Stimulated activated naive CD8-positive, alpha-beta T cell treated with anti-CD3 and anti-CD28 coated beads, Interleukin-15, amount 100 ng/mL, for 72 hours (primary cell): ENCODE results near the gene TBC1D10B.

Experiments used
- ATAC-seq: fragments of 150-1000 bp; cut with Tn5 transposase; 2 replicates; pipeline ENCODE4 v1.10.0; 2021; ENCODE audit warnings: mild to moderate bottlenecking, moderate library complexity
- DNase-seq, 2 donors: peaks; one replicate each; pipeline ENCODE4 v3.0.0; 2021 to 2022
- H3K27ac Mint-ChIP-seq, 2 donors: one replicate each; pipeline ENCODE4 v1.8.0; 2022; ENCODE audit warnings: mild to moderate bottlenecking in 2 of 2, mixed read lengths in 2 of 2, moderate library complexity in 2 of 2
- H3K27me3 Mint-ChIP-seq: one replicate; pipeline ENCODE4 v1.8.0; 2022; ENCODE audit warnings: mixed read lengths
- H3K4me1 Mint-ChIP-seq: one replicate; pipeline ENCODE4 v1.8.0; 2022; ENCODE audit warnings: mild to moderate bottlenecking, mixed read lengths
- H3K4me3 Mint-ChIP-seq, 2 donors: one replicate each; pipeline ENCODE4 v1.8.0; 2022; ENCODE audit warnings: mild to moderate bottlenecking in 2 of 2, mixed read lengths in 2 of 2, moderate library complexity in 1 of 2
- H3K9me3 Mint-ChIP-seq, 2 donors: one replicate each; pipeline ENCODE4 v1.8.0; 2022; ENCODE audit warnings: mixed read lengths in 2 of 2

Gene TBC1D10B

DNA sequence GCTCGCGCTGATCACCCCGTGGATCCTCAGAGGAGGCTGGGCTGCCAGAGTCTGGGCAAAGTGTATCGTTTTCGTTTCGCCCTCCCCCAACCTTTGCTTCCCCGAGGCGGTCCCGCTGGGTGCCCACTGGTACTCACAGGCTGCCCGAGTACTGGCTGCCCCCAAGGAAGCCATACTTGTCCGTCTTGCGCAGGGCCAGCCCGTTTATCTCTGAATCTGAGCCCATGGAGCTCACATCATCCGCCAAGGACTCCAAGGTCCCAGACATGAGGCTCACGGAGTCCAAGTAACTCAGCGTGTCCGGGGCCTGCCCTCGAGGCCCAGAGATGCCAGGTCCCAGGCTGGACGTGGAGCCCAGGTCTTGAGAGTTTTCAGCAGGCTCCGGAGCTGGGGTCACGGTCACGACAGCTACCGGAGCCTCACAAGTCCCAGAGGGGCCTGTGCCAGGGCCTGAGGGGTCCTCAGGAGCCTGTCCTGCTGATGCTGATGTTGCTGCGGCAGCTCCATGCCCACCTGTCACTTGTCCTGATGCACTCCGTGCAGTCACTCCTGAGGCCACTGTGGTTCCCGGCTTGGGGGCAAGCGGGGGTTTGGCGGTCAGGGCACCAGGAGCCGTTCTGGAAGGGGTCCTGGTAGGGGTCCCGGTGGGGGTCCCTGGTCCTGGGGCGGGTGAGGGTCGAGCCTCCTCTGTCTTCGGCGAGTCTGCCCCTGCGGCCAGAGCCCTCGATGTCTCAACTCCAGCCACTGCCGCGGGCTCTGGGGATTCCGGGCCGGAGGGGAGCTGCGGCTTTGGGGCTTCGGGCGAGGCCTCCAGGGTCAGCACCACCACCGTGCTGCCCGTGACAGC, 980 bp downstream of the TBC1D10B start:
- Mint-ChIP-seq H3K27ac (peak overlapping the region; percentile 36 to 98), H3K4me1 (peaks cover 54% of the 10 kb centered on the region), H3K4me3 (peak overlapping the region; percentile 80 to 97), H3K9me3 (no peaks in the 10 kb centered on the region), H3K27me3 (no peaks in the 10 kb centered on the region)
- ATAC-seq (no peak), DNase-seq (no peak)

DNA sequence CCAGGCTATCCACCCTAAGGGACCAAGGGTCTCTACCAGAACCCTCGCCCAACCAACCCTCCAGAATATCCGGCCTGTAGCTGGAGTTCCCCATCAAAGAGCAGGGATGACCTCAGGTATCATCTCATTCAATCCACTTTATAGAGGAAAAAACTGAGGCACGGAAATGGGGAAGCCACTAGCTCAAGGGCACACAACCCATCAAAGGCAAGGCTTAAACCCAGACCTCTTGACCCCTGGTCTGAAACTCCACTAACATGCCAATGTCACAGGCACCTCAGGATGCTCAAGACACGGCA, 1.6 kb downstream of the TBC1D10B start:
- no peak for DNase-seq
- no peak for ATAC-seq
- Mint-ChIP-seq H3K4me1 (peaks cover 54% of the 10 kb centered on the region), H3K4me3 (peak overlapping the region; percentile 80 to 97), H3K9me3 (no peaks in the 10 kb centered on the region), H3K27ac (peak overlapping the region; percentile 12 to 98), H3K27me3 (no peaks in the 10 kb centered on the region)

DNA sequence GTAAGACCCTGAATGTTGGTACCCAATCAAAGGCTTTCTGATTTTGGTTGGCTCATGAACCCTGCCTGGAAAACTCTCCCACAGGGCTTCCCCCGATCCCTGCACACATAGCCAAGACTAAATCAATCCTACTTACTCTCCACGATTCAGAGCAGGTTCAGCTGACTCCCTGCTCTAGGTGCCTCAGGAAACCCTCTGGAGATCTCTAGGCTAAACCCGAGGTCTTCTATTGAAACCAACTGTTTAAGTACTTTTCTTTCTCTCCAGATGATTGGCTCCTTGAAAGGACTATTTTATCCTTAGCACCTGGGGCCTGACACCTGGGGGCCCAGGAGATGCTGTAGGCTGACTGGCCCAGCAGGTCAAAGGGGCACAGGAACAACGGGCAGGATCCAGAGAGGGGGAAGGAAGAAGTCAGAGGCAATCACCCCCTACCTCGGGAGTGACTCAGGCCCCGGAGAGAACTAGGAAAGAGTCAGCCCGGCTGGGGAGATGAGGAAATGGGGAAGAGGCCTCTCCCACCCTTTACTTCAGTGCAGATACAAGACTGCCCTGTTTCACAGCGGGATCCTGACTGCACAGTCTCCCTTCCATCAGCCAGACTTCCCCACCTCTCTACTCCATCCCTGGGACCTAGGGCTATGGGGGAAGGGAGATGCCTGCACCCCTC, 2.0 kb downstream of the TBC1D10B start:
- no peak for ATAC-seq
- H3K4me1 Mint-ChIP-seq: peaks cover 54% of the 10 kb centered on the region
- no peaks in the 10 kb centered on the region for H3K27me3 Mint-ChIP-seq
- DNase-seq: no peak
- peak overlapping the region; percentile 71 to 98 for H3K27ac Mint-ChIP-seq
- H3K4me3 Mint-ChIP-seq: peak overlapping the region; percentile 80 to 97
- H3K9me3 Mint-ChIP-seq: no peaks in the 10 kb centered on the region

DNA sequence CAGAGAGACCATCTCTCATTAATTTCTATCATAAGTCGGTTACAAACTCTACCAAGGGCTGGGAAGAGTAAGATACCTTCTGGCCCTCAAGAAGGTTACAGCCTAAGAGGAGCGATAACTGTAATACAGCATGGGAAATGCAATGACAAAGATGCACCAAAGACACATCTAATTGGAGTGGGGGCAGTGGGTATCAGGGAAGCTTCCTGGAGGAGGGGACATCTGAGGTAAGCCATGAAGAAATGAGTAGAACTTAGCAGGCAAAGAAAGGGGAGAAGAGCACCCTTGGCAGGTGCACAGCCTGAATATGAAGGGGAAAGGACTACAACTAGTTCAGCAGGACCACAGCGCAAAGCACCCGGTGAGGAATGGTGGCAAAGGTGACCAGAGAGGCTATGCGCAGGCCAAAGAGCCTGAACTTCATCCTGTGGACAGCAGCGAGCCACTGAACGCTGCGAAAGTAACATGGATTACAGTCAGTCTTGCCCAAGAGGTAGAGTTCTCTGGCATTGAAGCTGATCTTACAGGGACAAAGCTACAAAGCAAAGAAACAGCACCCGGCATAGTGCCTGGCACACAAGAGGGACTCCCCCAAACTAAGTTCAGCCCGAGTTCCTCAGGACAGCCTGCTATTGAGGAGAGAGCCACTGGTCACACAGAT, 2.8 kb downstream of the TBC1D10B start:
- Mint-ChIP-seq H3K9me3 (no peaks in the 10 kb centered on the region), H3K27ac (peak overlapping the region in 1 of 2 donors; percentile 48), H3K4me1 (peaks cover 49% of the 10 kb centered on the region), H3K27me3 (no peaks in the 10 kb centered on the region), H3K4me3 (peak overlapping the region; percentile 80 to 97)
- ATAC-seq (no peak), DNase-seq (no peak)

DNA sequence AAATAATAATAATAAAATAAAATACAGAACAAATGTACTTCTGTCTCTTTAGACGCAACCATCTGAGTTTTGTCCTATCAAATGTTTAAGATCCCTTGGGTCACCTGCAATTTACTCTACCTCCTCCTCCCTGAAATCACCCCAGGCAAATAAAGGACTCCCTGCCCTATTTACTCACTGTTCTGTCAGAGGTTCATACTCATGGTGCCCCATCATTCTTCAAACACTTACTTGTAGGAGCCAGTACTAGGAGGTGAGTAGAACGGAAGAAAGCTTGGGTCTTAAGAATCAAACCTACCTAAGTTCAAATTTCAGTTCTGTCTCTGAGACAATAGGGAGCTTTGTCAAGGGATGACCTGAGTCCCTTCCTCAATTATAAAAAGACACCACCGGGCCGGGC, 3.8 kb downstream of the TBC1D10B start:
- H3K27ac Mint-ChIP-seq: no peak overlapping the region
- peaks cover 40% of the 10 kb centered on the region for H3K4me1 Mint-ChIP-seq
- ATAC-seq: no peak

DNA sequence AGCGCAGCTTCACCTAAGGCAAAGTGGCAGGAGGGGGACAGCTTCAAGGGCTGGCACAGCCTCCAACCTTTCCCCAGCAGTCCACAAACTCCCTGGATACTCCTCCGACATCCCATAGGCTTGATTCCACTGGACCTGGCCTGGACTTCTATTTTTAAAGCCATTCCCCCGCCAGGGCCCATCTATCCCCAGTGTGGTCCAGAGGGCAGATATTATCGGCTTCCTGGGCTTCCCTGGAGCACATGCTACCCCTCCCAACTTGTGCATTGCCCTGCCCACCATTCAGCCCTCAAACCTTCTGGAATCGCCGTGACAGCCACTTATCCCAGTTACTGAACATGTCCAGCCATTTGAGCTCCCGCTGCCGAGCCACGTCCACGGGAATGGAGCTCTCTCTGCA, 5.1 kb downstream of the TBC1D10B start:
- peaks cover 35% of the 10 kb centered on the region for H3K4me1 Mint-ChIP-seq
- no peak overlapping the region for H3K4me3 Mint-ChIP-seq
- peak overlapping the region in 1 of 2 donors; percentile 42 for H3K27ac Mint-ChIP-seq
- H3K9me3 Mint-ChIP-seq: no peaks in the 10 kb centered on the region
- DNase-seq (no peak), ATAC-seq (no peak)
- no peaks in the 10 kb centered on the region for H3K27me3 Mint-ChIP-seq

More for the DNA sequence above, 3.8 kb downstream of the TBC1D10B start:
- no peaks in the 10 kb centered on the region for H3K9me3 Mint-ChIP-seq
- no peaks in the 10 kb centered on the region for H3K27me3 Mint-ChIP-seq
- DNase-seq: no peak
- H3K4me3 Mint-ChIP-seq: peak overlapping the region in 1 of 2 donors; percentile 97

DNA sequence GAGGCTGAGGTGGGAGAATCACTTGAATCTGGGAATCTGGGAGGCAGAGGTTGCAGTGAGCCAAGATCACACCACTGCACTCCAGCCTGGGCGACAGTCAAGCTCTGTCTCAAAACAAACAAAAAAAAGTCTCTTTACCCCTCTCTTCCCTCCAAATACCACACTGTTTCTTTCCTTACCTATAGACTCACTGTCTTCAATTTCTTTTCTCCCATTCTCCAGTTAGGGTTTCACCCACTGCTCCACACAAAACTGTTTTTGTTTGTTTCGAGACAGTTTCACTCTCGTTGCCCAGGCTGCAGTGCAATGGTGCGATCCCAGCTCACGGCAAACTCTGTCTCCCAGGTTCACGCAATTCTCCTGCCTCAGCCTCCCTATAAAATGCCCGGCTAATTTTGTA, 9.1 kb downstream of the TBC1D10B start:
- ATAC-seq: no peak
- Mint-ChIP-seq H3K9me3 (no peaks in the 10 kb centered on the region), H3K4me1 (peaks cover 23% of the 10 kb centered on the region), H3K4me3 (no peak overlapping the region), H3K27me3 (no peaks in the 10 kb centered on the region), H3K27ac (no peak overlapping the region)
- DNase-seq: no peak

DNA sequence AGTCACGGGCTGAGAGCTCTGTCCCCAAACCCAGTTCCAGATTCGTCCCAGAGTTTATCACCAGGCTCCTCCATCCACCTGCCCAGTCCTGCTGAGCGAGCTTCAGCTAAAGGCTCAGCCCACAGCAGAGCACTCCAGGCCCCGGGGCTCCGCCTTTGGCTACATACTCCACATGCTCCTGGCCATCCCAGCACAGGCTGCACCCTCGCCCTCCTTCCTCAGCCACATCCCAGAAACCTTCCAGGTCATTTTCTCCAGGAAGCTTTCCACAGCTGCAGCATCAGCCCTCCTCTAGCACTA, 10.5 kb downstream of the TBC1D10B start:
- ATAC-seq: no peak
- H3K27ac Mint-ChIP-seq: peak overlapping the region in 1 of 2 donors; percentile 4
- peaks cover 26% of the 10 kb centered on the region for H3K4me1 Mint-ChIP-seq
- no peaks in the 10 kb centered on the region for H3K27me3 Mint-ChIP-seq
- no peak overlapping the region for H3K4me3 Mint-ChIP-seq
- H3K9me3 Mint-ChIP-seq: no peaks in the 10 kb centered on the region
- DNase-seq: no peak

DNA sequence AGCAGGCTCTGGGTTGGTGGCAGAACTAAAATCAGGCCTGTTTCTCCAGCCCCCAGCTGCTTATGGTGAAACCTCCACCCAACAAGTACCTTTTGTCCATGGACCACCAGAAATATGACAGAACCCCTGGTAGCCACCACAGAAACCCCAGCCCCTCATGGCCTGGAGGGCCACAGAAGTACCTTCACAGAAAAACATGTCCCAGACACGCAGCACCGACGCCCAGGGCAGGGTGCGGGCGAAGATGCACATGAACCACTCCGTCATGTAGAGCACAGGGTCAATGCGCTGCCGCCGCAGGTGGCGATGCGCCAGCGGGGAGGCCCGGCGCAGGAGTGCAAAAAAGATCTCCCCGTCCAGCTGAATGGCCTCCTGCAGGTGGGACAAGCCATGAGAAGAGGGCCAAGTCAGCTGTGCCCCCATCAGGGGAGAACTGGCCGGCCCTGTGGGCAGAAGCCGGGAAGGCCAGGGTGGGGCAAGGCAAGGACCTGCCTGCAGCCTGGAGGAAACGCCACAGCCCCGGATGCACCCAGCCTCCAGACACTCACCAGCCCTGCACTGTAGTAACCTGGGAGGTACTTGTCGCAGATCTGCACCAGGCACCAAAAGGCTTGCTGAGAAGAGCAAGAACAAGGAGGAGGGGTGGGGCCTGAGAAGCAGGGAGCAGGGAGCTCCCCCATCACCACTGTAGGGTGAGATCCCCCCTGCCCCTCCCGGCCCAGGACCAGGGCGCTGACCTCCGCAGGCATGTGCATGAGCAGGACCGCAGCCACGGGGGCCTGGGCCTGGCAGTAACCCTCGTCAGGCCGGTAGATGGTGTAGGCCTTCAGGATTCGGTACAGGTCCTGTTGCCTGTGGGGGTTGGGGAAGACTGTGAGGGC, 11.1 kb downstream of the TBC1D10B start:
- no peak for ATAC-seq
- H3K4me1 Mint-ChIP-seq: peaks cover 29% of the 10 kb centered on the region
- H3K9me3 Mint-ChIP-seq: no peaks in the 10 kb centered on the region
- no peak overlapping the region for H3K27ac Mint-ChIP-seq
- H3K27me3 Mint-ChIP-seq: no peaks in the 10 kb centered on the region
- H3K4me3 Mint-ChIP-seq: no peak overlapping the region
- DNase-seq: no peak

DNA sequence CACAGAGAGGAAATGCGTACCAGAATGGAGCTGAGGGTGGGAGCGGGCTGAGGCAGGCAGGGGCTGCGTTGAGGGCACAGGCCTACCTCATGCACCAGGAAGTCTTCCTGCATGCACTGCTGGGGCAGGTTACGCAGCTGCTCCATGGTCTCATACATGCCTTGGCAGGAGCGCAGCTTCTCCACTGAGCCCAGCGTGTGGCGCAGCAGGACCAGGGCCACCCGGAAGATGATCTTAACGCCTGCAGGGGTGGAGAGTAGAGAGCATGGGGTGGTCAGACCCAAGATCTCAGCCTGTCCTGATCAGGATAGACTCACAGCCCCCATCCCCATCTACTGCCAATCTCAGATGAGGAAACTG, 11.7 kb downstream of the TBC1D10B start:
- H3K27ac Mint-ChIP-seq: no peak overlapping the region
- H3K27me3 Mint-ChIP-seq: no peaks in the 10 kb centered on the region
- no peak for DNase-seq
- H3K4me1 Mint-ChIP-seq: peaks cover 36% of the 10 kb centered on the region
- H3K9me3 Mint-ChIP-seq: no peaks in the 10 kb centered on the region
- no peak for ATAC-seq
- H3K4me3 Mint-ChIP-seq: no peak overlapping the region

DNA sequence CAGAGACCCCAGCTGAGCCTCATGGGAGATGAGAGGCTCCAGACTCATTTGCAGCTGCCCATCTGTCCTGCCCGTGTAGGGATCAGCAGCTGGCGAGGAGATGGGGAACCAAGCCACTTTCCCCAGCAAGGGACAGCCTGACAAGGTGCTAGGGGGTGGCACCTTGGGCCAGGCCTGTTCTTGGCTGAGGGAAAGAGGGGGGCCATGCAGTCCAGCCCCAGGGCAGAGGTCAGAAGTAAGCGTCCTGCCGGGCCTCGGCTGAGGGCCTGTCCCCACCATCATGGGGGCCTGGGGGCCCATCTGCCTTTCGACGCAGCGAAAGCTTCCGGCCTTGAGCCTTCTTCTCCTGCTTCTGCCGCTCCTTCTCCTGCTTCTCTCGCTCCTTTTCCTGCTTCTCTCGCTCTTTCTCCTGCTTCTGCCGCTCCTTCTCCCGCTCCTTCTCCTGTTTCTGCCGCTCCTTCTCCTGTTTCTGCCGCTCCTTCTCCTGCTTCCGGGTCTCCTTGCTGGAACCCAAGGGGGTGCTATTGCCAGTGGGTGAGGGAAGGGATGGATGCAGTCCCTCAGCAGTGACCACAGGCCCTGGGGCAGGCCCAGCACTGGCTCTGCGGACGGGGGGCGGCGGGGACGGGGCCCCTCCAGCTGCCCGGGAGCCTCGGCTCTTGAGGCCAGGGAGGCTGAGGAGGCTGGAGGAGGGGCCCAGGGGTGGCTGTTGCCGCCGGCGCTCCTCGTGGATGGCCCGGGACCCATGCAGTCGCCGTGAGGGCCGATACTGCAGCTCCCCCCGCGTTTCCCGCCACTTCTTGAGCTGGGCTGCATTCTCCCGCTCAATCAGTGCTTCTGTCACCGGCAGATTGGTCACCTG, 12.3 kb downstream of the TBC1D10B start:
- H3K4me3 Mint-ChIP-seq: no peak overlapping the region
- H3K9me3 Mint-ChIP-seq: no peaks in the 10 kb centered on the region
- H3K27ac Mint-ChIP-seq: no peak overlapping the region

DNA sequence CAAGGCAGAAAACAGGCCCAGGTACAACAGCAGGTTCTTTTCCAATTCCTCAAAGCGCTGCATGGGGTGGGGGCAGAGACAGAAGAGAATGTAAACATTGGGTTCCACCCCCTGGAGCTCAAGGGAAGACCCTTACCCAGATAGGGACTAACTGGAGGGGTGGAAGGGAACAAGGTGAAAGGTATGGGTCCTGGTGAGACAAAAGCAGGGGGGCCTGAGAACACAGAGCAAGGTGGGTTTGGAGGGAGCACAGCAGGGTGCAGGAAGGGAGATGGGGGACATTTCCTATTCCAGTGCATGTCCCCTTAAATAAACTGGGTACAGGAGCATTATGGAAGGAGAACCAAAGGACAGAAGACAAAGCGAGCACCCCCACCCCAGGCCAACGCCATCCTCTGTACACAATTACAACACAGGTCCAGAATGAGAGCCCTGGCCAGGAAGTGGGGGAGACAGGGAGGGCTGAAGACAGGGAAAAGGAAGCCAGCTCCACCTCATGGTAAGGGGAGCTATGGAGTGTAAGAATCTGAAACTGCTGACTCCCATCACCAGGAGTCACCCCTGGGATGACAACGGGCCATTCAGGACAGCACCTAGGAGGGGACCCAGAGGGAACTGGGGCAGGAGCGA, 13.1 kb downstream of the TBC1D10B start:
- DNase-seq: no peak
- Mint-ChIP-seq H3K27ac (peak overlapping the region; percentile 12 to 22), H3K9me3 (no peaks in the 10 kb centered on the region), H3K4me1 (peaks cover 49% of the 10 kb centered on the region), H3K4me3 (no peak overlapping the region), H3K27me3 (no peaks in the 10 kb centered on the region)
- no peak for ATAC-seq

More for the DNA sequence above, 12.3 kb downstream of the TBC1D10B start:
- no peak for ATAC-seq
- no peak for DNase-seq
- Mint-ChIP-seq H3K4me1 (peaks cover 42% of the 10 kb centered on the region), H3K27me3 (no peaks in the 10 kb centered on the region)

DNA sequence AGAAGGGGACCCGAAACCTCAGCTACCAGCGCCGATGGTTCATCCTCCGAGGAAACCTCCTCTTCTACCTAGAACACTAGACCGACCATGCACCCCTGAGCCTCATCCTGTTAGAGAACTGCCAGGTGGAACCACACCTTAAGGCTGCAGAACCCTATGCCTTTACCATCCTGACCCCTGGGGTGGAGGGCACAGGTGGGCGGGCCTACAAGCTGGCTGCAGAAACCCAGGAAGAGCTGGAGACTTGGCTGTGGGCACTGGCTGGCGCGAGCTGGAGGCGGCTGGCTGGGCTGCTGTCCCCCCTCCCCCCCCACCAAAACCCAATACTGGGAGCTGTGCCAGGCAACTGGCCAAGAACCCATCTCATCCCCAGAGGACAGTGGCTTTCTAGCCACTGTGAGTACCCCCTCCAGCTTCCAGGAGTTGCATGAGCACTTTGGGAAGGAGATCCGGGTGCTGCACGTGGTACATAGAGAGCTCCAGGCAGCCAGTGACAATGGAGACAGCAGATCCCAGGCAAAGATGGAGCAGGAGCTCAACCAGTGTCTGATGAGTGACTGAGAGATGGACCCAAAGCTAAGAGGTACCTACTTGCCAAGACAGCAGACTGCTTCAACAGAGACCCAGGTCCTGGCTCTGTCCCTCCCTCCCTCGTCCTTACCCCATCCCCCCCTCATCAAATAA, 13.8 kb downstream of the TBC1D10B start:
- Mint-ChIP-seq H3K4me3 (peak overlapping the region; percentile 89 to 94), H3K27me3 (no peaks in the 10 kb centered on the region), H3K9me3 (no peaks in the 10 kb centered on the region), H3K4me1 (peaks cover 56% of the 10 kb centered on the region), H3K27ac (no peak overlapping the region)
- no peak for DNase-seq
- no peak for ATAC-seq

DNA sequence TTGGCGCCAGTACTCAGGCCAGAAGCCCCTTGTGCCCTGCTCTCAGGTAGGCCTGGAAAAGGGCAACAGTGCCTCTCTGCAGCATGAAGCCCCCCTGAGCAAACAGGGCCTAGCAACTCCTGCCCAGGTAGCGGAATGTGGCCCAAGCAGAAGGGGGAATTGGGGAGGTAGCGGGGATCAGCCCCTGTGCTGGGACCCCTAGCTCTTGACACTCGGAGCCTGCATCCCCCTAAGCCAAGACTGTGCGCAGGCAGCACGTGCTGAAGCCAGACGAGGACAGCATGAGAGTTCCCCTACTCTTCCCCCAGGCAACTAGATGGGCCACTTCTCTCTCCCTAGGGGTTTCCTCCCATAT, 14.4 kb downstream of the TBC1D10B start:
- ATAC-seq: no peak
- no peaks in the 10 kb centered on the region for H3K27me3 Mint-ChIP-seq
- H3K4me3 Mint-ChIP-seq: peak overlapping the region; percentile 89 to 94
- no peaks in the 10 kb centered on the region for H3K9me3 Mint-ChIP-seq
- H3K27ac Mint-ChIP-seq: peak overlapping the region; percentile 92 to 99
- DNase-seq: no peak
- peaks cover 62% of the 10 kb centered on the region for H3K4me1 Mint-ChIP-seq
